ENCODE measurements around the gene LRRN2. TPM values are rescaled to one million over a fixed set of nuclear protein-coding genes. Genes with fewer than 3 reads are reported as not detected.

The LRRN2 gene
- total RNA-seq, 1 donor from 2014 or later, result 2.5 TPM

GRCh38 chr1:204673209-204673608 lies 12.3 kb downstream of the LRRN2 start:
- intact Hi-C loops (cut with DNase I), result no loop called here
- Histone ChIP-seq H3K36me3 (no peaks in the 10 kb centered on the region), H3K27me3 (ENCODE audit: low read depth) (no peaks in the 10 kb centered on the region), H3K9me3 (no peaks in the 10 kb centered on the region), H3K27ac (no peak overlapping the region), H3K4me1 (no peaks in the 10 kb centered on the region), H3K4me3 (no peak overlapping the region)
- no peak for TF ChIP-seq CTCF (IDR thresholded peaks at IDR 0.05)
- ATAC-seq (no peak), DNase-seq (no peak)

- ATAC-seq, result no peak
- intact Hi-C loops (cut with DNase I), result no loop called here
Observed at GRCh38 chr1:204672482-204673121, 12.9 kb downstream of the LRRN2 start.

GRCh38 chr1:204672069-204672468 lies 13.5 kb downstream of the LRRN2 start:
- no peaks in the 10 kb centered on the region for H3K27me3 ChIP-seq (ENCODE audit: low read depth)
- no peak overlapping the region for H3K4me3 ChIP-seq
- no peak for DNase-seq
- no peaks in the 10 kb centered on the region for H3K9me3 ChIP-seq
- no peaks in the 10 kb centered on the region for H3K36me3 ChIP-seq
- H3K27ac ChIP-seq, result no peak overlapping the region
- ATAC-seq, result no peak
- no peaks in the 10 kb centered on the region for H3K4me1 ChIP-seq
- TF ChIP-seq CTCF (IDR thresholded peaks at IDR 0.05), result no peak
- intact Hi-C loops (cut with DNase I), result no loop called here

More at GRCh38 chr1:204672482-204673121, 12.9 kb downstream of the LRRN2 start:
- no peaks in the 10 kb centered on the region for H3K36me3 ChIP-seq
- no peaks in the 10 kb centered on the region for H3K27me3 ChIP-seq (ENCODE audit: low read depth)
- no peak overlapping the region for H3K27ac ChIP-seq
- H3K9me3 ChIP-seq, result no peaks in the 10 kb centered on the region
- no peaks in the 10 kb centered on the region for H3K4me1 ChIP-seq
- H3K4me3 ChIP-seq, result no peak overlapping the region
- DNase-seq, result no peak
- TF ChIP-seq CTCF (IDR thresholded peaks at IDR 0.05), result no peak

- Histone ChIP-seq H3K27me3 (ENCODE audit: low read depth) (peaks cover 3% of the 10 kb centered on the region), H3K4me1 (no peaks in the 10 kb centered on the region), H3K27ac (no peak overlapping the region), H3K4me3 (no peak overlapping the region), H3K9me3 (no peaks in the 10 kb centered on the region), H3K36me3 (no peaks in the 10 kb centered on the region)
- intact Hi-C loops (cut with DNase I), result no loop called here
- TF ChIP-seq CTCF (IDR thresholded peaks at IDR 0.05), result no peak
- DNase-seq (no peak), ATAC-seq (no peak)
Observed at GRCh38 chr1:204670152-204670927, 15.2 kb downstream of the LRRN2 start.

- intact Hi-C loops (cut with DNase I), result no loop called here
- DNase-seq (no peak), ATAC-seq (no peak)
- no peak overlapping the region for H3K27ac ChIP-seq
- no peak for TF ChIP-seq CTCF (IDR thresholded peaks at IDR 0.05)
- no peak overlapping the region for H3K4me3 ChIP-seq
- H3K36me3 ChIP-seq, result no peaks in the 10 kb centered on the region
- no peaks in the 10 kb centered on the region for H3K4me1 ChIP-seq
- H3K27me3 ChIP-seq (ENCODE audit: low read depth), result peaks cover 3% of the 10 kb centered on the region
- no peaks in the 10 kb centered on the region for H3K9me3 ChIP-seq
Observed at GRCh38 chr1:204669579-204669978, 16.0 kb downstream of the LRRN2 start.

Measured in lower lobe of right lung (tissue), 2 donors.